ENCODE data around the gene OSTF1.

Gene OSTF1

GRCh38 chr9:75150512-75150911 lies 62.2 kb downstream of the OSTF1 start:
- no peak for DNase-seq
- H3K9me3 ChIP-seq: no peaks in the 10 kb centered on the region
- no peaks in the 10 kb centered on the region for H3K4me1 ChIP-seq
- H3K36me3 ChIP-seq: no peaks in the 10 kb centered on the region
- H3K4me3 ChIP-seq (ENCODE audit: low read depth, low read length): no peak overlapping the region
- H3K27me3 ChIP-seq: no peaks in the 10 kb centered on the region
- TF ChIP-seq CTCF (IDR thresholded peaks at IDR 0.05; ENCODE audit: low read depth, low read length): no peak

- Histone ChIP-seq H3K4me3 (ENCODE audit: low read depth, low read length) (no peak overlapping the region), H3K27me3 (no peaks in the 10 kb centered on the region), H3K4me1 (no peaks in the 10 kb centered on the region), H3K36me3 (no peaks in the 10 kb centered on the region), H3K9me3 (no peaks in the 10 kb centered on the region)
- TF ChIP-seq CTCF (IDR thresholded peaks at IDR 0.05; ENCODE audit: low read depth, low read length): no peak
- DNase-seq: no peak
Measured at GRCh38 chr9:75152416-75152815, 64.1 kb downstream of the OSTF1 start.

- Histone ChIP-seq H3K27me3 (no peaks in the 10 kb centered on the region), H3K9me3 (no peaks in the 10 kb centered on the region), H3K4me1 (no peaks in the 10 kb centered on the region), H3K36me3 (no peaks in the 10 kb centered on the region), H3K4me3 (ENCODE audit: low read depth, low read length) (no peak overlapping the region)
- TF ChIP-seq CTCF (IDR thresholded peaks at IDR 0.05; ENCODE audit: low read depth, low read length): no peak
- DNase-seq: no peak
Measured at GRCh38 chr9:75156858-75157257, 68.5 kb downstream of the OSTF1 start.

GRCh38 chr9:75161116-75161857 lies 73.0 kb downstream of the OSTF1 start:
- no peak for TF ChIP-seq CTCF (IDR thresholded peaks at IDR 0.05; ENCODE audit: low read depth, low read length)
- no peak for DNase-seq
- H3K4me1 ChIP-seq: no peaks in the 10 kb centered on the region

GRCh38 chr9:75163764-75164163 lies 75.5 kb downstream of the OSTF1 start:
- no peak for TF ChIP-seq CTCF (IDR thresholded peaks at IDR 0.05; ENCODE audit: low read depth, low read length)
- no peaks in the 10 kb centered on the region for H3K36me3 ChIP-seq
- no peak for DNase-seq

More at GRCh38 chr9:75161116-75161857, 73.0 kb downstream of the OSTF1 start:
- Histone ChIP-seq H3K36me3 (no peaks in the 10 kb centered on the region), H3K9me3 (no peaks in the 10 kb centered on the region), H3K4me3 (ENCODE audit: low read depth, low read length) (no peak overlapping the region), H3K27me3 (no peaks in the 10 kb centered on the region)

GRCh38 chr9:75164573-75164972 lies 76.3 kb downstream of the OSTF1 start:
- no peak for TF ChIP-seq CTCF (IDR thresholded peaks at IDR 0.05; ENCODE audit: low read depth, low read length)
- no peaks in the 10 kb centered on the region for H3K27me3 ChIP-seq
- no peaks in the 10 kb centered on the region for H3K4me1 ChIP-seq
- H3K36me3 ChIP-seq: no peaks in the 10 kb centered on the region
- no peak overlapping the region for H3K4me3 ChIP-seq (ENCODE audit: low read depth, low read length)
- DNase-seq: no peak
- H3K9me3 ChIP-seq: no peaks in the 10 kb centered on the region

More at GRCh38 chr9:75163764-75164163, 75.5 kb downstream of the OSTF1 start:
- H3K4me3 ChIP-seq (ENCODE audit: low read depth, low read length): no peak overlapping the region
- H3K9me3 ChIP-seq: no peaks in the 10 kb centered on the region
- H3K4me1 ChIP-seq: no peaks in the 10 kb centered on the region
- H3K27me3 ChIP-seq: no peaks in the 10 kb centered on the region
